HG03469 (cell line): ENCODE measurements around the gene DKK3.

Source experiments
- ATAC-seq: cut with Tn5 transposase; IDR thresholded peaks from one replicate; pipeline ENCODE4 v1.9.1; 2021; ENCODE audit warnings: mild to moderate bottlenecking, moderate library complexity, moderate number of reproducible peaks; ENCODE audit not compliant: unreplicated experiment

DKK3 gene

DNA sequence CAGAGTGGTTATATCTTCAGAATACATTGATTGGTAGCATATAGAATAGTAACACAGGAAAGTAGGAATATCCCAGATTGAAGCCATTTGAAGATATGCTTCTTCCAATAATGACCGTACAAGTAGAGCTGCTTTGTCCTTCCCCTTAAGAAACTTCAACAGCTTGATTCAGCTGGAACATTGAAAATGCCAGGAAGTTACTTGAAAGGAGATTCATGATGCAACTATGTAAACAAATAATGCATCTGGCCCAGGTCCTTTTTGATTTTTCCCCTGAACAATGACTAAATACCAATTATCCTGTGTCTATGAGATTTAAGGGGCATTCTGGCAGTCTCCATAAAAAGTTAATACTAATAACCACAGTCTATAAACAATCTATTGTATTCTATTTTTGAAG is 3.0 kb downstream of the DKK3 start:
- no peak for ATAC-seq

DNA sequence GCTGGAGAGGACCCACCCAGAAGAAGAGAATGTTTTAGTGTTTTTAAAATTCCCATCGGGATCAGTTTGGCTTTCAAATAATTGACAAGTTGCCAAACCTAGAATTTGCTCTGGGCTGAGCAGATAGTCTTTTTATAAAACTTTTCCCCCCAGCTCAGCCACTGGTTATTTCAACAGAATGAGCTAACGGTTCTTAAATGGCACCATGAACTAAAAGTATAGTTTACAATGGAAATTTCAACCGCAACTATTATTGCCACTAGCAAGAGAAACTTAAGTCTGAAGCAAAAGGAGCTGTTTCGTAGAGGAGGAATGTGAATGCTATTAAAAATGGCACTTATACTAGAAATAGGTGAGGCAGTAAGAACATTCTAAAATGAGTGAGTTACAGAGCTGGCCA is 3.4 kb downstream of the DKK3 start:
- no peak for ATAC-seq

DNA sequence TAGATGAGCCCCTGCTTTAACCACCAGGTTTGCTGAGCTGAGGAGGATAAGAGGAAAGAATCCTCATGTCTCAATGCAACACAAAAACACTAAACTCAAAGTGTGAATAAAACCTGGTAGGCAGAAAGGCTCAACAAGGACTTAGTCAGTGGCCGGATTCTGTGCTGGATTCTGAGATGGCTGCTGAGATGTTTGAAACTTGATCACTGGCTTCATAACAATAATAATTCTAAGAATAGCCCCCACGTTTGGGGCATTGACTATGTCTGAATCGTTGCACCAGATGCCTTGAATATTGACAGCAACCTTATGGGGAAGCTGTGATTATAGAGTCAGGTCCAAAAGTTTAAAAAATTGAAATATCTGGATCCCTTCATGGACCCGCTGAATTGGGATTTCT is 4.6 kb downstream of the DKK3 start:
- ATAC-seq, result no peak

DNA sequence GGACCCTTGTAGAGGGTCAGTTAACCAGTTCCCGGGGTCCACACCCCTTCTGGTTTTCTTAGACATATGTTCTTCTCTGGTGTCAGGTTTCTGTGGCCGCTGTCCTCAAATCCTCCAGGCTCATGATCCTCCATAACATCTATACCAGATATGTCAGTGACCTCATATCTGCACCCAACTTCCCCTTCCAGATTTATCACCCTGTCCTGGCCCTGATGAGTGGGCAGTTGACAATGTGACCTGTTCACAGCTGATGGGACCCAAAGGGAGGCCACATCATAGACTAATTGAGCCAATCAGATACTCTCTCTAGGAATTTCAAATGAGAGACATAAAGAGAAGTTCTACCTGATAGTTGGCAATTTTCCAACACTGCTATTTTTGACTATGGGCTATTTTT is 5.1 kb downstream of the DKK3 start:
- no peak for ATAC-seq

DNA sequence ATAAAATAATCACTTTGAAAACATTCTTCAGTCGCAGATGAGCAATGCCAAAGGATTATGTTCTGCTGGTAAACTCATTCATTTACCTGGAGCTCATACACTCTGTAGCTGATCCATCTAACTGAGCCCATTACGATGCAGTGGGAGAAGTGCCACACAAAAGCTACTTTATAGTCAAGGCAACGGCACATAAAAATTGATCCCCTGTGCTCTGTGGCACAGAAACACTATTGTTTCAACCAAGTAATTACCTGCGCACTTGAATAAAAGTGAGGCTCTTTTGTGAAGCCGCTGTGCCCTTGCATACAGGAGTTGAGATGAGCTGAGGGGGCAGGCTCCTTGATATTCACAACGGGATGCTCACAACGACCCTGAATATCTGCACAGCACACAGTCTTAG is 7.2 kb downstream of the DKK3 start:
- no peak for ATAC-seq

DNA sequence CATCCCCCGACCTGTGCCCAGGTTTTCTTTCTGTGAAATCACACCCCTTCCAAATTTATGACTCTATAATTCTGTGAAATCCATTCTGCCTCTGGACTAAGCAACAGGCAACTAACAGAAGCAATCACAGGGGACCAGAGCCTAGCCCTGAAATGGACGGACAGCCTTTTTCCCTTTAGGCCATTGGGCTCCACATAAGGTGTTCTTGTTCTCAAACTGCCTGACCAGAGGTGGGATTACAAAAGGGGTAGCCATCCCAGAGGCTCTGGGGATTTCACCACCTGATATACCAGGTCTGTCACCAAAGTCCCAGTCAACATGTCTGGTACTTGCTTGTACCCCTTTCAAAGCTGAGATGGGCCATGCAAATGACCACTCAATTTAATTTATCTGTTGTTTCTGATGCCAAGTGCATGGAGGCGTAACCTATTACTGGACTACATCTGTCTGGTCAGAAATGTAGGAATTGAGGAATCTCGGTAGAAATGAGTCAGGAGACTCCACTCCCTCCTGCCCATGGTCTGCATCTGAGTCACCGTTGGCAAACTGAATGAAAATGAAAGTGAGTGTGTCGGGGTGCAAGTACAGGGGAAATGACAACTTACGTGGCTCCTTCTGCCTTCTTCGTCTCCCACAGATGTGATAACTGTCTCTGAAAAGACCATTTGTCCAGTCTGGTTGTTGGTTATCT is 10.2 kb downstream of the DKK3 start:
- no peak for ATAC-seq

DNA sequence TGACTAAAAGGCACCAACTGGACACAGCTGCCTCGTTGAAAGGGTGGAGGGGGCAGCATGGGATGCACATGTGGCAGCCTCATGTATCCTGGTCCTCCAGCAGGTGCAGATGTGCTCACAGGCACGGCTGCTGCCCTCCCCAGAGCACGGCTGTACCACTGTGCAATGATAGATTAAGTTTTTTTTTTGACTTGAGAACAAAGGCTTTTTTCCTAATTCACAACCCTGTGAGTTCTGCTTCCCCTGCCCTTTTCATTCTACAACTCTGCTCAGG is 11.4 kb downstream of the DKK3 start:
- ATAC-seq, result no peak

DNA sequence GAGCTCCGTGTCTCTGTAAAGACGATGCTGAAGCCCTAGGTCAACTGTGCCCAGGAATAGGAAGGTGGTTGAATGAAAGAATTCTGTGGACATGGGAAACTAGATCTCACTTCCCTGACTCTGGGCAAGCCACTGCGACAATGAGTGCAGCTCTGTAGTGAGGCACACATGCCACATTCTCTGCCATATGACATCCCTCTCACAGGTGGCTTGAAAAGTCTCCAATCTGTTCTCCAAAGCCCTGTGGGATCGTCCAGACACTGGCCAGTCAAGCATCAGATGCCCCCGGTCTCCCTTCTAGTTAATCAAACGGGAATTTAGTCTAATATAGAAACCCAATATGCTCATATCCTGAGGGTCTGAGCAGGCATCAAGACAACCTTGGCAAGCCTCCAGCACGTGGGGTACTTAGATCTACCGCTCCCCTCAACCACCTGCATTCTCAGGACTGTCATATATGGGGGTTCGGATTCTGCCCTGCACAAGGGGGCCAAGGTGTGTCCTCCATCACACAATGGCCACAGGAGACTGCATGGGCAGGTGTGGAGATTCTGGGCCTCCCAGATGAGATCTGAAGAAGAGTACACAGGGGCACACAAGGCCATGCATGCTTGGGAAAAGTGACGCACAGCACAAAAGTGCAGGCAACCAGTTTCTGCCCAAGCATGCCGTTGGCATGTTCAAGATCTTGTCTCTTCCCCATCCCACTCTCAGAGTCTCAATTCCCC is 11.9 kb downstream of the DKK3 start:
- no peak for ATAC-seq

DNA sequence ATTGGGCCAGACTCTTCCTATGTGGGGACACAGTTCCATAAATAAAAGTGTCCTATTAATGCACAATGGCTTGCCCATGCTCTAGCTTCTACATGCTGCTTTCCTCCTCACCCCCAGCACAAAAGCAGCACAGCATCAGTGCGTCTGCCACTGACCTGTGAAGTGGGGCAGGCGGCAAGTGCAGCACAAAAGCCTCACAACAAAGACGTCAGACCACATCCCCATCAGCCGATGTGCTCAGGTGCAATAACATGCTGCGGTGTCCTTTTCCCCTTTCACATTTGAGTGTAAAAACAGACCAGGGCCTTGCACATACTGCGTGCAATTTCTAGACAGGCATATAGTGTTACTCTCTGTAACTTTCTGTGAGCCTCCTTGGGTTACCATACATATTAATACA is 12.8 kb downstream of the DKK3 start:
- no peak for ATAC-seq

DNA sequence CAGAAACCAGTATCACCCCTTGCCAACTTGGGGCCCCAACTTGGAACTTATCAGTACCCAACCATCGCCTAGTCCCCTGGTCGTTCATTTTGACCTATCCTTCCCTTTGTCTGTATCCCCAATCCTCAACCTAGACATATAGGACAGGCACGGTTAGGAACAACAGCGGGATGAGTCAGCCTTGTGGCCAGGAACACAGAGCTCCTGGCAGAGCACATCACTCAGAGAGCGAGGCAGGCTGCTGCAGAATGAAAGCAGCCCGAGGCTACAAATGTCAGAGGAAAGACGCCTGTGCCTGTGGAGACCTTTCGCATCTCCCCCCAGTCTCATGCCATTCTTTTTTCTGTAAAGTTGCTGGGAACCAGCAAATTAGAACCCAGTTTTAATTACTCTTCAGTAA is 14.6 kb downstream of the DKK3 start:
- no peak for ATAC-seq

DNA sequence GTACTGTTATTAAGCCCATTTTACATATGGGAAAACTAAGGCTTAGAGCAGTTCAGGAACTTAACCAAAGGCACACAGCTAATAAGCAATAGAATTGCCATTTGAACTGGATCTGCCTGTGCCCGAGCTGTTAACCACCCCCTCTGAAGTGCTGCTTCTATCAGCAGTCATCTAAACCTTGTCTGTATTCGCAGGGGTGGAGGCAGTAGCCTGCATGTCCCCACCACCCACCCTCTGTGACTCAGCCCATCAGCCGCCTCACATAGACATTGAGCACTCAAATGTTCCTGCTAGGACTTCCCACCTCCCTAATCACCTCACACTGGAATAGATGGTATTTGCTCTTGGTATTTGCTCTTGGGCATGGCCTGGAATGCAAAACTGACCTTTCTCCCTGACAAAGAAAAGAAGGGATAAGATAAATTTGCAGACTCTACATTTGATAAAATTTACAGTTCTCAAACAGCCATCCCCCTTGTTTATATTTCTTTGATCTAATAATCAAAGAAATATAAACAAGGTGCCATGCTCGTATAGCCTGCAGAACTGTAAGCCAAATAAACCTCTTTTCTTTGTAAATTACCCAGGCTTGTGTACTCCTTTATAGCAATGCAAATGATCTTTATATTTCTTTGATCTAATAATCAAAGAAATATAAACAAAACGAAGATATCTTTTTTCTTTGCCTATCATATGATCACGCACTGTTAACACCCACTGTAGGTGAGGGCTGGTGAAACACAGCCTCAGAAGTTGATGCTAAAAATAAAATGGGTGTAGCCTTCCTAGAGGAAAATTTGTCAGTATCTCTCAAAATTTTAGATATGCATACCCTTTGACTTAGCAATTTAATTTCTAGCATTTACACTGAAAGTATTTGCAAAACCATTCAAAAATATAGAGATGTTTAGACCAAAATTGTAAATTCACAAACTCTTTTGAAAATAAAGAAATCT is 15.9 kb downstream of the DKK3 start:
- no peak for ATAC-seq

DNA sequence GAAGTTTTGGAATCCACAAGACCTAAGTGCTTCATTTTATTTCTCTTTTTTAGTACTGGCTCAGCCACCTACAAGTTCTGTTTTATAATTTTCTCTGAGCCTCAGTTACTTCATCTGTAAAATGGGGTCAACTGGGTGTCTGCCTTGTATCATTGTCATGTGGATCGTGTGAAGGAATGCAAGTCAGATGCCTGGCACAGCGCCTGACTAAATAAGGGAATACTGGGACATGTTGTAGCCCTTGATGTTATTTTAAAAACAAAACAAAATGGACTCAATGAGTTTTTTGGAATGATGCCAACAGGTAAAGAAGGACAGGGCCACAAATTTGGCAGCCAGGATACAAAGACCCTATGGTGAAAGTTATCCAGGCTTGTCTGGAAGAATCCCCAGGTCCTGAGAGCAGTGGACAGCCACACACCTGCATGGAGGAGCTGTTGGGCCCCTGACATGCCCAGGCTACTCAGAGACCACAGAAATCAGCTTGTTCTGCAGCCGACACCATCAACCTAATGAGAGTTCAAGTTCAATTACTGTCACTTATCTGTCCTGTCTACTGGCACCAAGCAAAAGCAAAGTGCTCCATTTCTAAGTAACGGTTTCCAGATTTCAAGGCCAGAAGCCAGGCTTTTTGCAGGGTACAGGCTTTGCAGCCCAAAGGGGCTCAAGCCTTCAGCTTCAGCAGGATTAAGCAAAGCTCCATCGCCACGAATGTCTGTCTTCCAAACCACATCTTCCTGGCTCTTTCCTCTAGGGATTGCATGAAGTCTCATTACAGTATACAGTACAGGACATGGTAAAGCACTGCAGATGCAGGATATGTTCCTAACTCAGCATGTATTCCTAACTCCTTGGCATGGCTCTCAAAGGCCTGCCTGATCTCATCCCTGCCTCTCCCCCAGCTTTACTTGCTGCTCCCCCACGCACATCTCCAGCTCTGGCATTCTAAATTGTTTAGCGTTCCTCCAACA is 18.4 kb downstream of the DKK3 start:
- ATAC-seq, result no peak

DNA sequence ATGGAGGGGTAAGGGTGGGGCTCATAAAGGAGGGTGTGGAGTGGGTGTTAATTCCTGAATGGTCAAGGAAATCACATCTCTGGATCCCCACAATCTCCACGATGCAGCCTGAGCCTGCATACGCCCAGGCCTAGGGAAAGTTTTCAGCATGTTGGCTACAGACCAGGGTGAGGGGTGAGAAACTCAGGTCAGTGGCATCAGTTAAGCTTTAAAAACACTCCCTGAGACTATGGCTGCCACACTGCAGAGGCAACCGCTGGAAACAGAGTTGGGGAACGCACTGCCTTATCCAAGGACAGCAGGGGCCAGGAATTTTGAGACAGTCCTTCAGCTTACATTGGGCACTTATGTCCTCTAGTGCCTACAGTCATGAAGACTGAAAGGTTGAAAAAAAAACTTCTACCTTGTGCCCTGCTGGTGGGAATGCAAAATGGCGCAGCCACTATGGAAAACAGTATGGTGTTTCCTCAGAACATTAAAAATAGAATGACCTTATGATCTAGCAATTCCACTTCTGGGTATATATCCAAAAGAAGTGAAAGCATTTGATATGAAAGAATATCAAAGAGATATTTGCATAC is 19.7 kb downstream of the DKK3 start:
- no peak for ATAC-seq

DNA sequence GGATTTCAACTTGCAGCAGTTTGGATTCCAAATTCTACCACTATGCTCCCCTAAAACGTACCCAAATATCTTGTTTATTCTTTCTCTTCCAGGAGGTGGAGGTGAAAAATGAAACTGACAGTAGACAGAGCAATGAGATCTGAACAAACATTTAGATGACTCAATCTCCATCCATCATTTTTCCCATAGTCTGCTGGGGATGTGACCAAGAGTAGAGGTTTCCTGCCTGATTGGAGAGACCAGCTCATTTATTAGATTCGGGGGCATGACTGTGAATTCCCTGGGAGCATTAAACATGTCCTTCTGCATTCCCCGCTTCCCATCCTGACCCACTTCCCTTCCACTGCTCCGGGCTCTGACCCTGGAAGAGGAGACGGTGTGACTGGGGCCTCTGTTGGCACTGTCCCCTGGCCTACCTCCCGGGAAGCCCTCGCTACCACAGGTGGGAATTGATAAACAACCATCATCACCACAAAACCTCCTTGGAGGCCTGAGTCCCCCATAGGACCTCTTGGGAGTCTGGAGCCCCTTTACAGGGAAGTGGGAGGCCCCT is 20.3 kb downstream of the DKK3 start:
- ATAC-seq, result no peak

DNA sequence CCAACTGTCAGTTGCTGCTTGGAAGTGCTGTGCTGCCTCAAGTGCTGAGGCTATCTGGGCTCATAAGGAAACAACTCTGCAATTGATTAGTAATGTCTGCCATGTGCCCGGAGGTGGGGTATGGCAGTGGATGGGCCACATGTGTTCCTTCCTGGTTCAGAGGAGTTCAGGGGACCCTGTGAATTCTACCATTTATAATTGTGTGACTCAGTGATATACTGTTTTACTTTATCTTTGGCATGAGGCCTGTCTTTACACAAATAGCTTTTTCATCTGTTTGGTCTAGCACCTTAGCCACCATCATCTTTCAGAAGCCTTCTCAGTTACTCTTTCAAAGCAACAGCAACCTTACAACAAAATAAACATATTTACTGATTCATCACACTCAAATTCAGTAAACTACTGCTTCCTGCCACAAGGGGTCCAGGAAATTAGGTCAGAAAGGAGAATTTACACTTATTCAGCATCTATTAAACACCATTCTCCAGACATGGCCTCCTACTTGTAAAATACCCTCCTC is 20.9 kb downstream of the DKK3 start:
- ATAC-seq, result no peak

DNA sequence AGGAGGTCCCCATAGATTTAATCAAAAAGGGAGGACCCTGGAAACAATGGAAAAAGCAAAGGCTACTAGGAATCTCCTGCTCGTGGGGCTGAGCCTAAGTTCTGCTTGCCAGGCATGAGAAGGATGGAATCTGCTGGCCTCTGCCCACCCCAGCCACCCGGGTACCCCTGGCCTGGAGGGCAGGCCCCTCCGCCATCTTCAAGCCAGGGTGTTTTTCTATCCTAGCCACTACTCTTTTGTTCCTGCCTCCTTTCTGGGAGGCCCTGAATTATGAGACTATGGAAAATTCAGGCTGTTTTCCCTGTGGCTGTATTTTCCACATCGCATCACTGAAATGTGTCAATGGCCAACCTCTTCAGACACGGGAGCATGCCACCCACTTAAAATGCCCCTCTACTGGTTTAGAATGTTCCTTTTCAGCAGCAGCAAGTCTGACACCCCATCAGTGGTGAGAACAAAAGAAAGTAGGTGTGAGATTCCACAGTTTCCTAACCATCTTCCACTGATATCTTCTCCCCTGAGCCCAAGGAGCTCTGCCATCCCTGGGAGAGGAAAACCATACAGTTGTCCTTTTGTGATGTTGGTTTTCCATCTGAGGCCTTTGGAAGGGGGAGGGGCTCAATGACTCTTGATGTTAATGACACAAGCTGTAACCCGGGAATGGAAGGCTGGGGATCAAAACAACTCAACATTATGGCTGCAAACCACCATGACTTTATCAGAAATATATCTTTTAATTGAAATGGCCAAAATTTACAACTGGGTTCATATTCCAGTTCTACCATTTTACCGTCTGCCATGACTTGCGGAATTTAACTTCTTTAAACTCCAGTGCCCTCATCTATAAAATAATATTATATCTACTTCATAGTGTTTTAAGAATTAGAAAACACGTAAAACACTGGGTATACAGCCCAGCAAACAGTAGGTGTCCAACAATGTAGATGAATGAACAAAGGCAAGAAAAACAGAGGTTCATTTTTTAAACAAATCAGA is 22.2 kb downstream of the DKK3 start:
- ATAC-seq, result no peak

DNA sequence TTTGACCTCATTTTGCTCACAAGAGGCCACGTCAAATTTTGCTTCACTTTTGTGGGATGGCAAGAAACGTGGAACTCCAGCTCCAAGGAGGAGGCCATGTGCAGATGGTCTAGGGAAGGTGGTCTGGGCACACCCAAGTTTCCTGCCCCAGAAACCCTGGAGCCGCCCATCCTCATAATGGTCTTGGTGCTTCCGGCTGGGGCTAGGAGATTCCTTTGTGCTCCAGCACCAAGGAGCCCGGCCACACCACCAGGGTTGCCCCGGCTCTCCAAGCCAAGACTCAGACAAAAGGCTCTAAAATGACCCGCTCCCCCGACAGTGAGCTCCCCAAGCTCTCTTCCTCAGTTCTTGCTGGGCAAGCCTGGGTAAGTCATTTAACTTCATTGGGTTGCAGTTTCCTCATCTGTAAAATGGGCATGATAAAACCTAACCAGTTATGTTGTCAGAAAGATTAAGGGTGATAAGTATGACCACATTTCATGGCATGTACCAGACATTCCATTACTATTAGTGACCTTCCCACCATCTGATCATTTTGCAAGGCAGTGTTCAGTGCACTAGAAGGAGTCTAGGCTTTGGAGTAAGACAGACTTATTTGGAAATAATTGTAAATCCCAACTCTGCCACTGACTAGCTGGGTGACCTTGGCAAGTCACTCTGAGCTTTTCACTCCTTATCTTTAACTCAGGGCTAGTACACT is 23.3 kb downstream of the DKK3 start:
- ATAC-seq, result no peak

DNA sequence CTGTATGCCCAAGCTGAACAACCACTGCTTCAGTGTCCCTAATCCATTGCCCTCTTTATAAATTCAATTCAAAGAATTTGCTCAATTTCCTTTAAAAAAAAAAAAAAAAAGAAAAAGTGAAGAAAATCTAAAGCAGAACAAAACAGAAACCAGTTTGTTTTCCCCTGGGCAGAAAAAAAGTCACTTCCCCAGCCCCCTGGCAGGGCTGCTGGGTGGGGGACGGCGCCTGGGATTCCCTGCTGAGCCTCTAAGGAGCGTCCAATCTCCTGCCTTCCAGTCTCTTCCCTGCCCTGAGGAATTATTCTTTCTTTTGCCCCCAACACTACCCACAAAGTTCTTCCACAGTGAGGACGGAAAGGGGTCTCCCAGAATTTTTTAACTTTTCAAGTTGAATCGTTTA is 23.9 kb downstream of the DKK3 start:
- no peak for ATAC-seq
